ENCODE measurements around the gene DLGAP1.
"Not testable (repeated sequence)": the region's sequence is repeated elsewhere in the genome, so short reads cannot be mapped to it uniquely, and the experiment has no call there.

Gene DLGAP1

GRCh38 chr18:3612315-3612714, 842.8 kb downstream of the DLGAP1 start:
- no peaks in the 10 kb centered on the region for H3K9me3 ChIP-seq (ENCODE audit: severe bottlenecking)
- no peaks in the 10 kb centered on the region for H3K36me3 ChIP-seq (ENCODE audit: low read depth)
- DNase-seq (ENCODE audit: low spot score) (no peak), ATAC-seq (ENCODE audit: low read depth) (no peak)
- no peaks in the 10 kb centered on the region for H3K4me1 ChIP-seq (ENCODE audit: insufficient read depth, poor library complexity, severe bottlenecking)
- no peaks in the 10 kb centered on the region for H3K27me3 ChIP-seq (ENCODE audit: insufficient read depth, poor library complexity, severe bottlenecking)
- TF ChIP-seq CTCF (IDR thresholded peaks at IDR 0.05; ENCODE audit: poor library complexity, severe bottlenecking) = no peak
- no peak overlapping the region for H3K27ac ChIP-seq (ENCODE audit: poor library complexity, severe bottlenecking)
- no peak overlapping the region for H3K4me3 ChIP-seq (ENCODE audit: severe bottlenecking)

- DNase-seq (ENCODE audit: low spot score) = no peak
- no peak for TF ChIP-seq CTCF (IDR thresholded peaks at IDR 0.05; ENCODE audit: poor library complexity, severe bottlenecking)
- no peak overlapping the region for H3K27ac ChIP-seq (ENCODE audit: poor library complexity, severe bottlenecking)
Observed at GRCh38 chr18:3611313-3612090, 843.6 kb downstream of the DLGAP1 start.

GRCh38 chr18:3610813-3611212, 844.3 kb downstream of the DLGAP1 start:
- Histone ChIP-seq H3K4me3 (ENCODE audit: severe bottlenecking) (no peak overlapping the region), H3K27ac (ENCODE audit: poor library complexity, severe bottlenecking) (no peak overlapping the region), H3K9me3 (ENCODE audit: severe bottlenecking) (no peaks in the 10 kb centered on the region), H3K27me3 (ENCODE audit: insufficient read depth, poor library complexity, severe bottlenecking) (no peaks in the 10 kb centered on the region), H3K36me3 (ENCODE audit: low read depth) (no peaks in the 10 kb centered on the region), H3K4me1 (ENCODE audit: insufficient read depth, poor library complexity, severe bottlenecking) (peaks cover 7% of the 10 kb centered on the region)
- DNase-seq (ENCODE audit: low spot score) (no peak), ATAC-seq (ENCODE audit: low read depth) (peak; percentile 45; the same call in 1 of the 3 replicates)
- no peak for TF ChIP-seq CTCF (IDR thresholded peaks at IDR 0.05; ENCODE audit: poor library complexity, severe bottlenecking)

More at GRCh38 chr18:3611313-3612090, 843.6 kb downstream of the DLGAP1 start:
- no peak overlapping the region for H3K4me3 ChIP-seq (ENCODE audit: severe bottlenecking)
- H3K27me3 ChIP-seq (ENCODE audit: insufficient read depth, poor library complexity, severe bottlenecking) = no peaks in the 10 kb centered on the region
- ATAC-seq (ENCODE audit: low read depth) = no peak
- no peaks in the 10 kb centered on the region for H3K9me3 ChIP-seq (ENCODE audit: severe bottlenecking)
- H3K36me3 ChIP-seq (ENCODE audit: low read depth) = no peaks in the 10 kb centered on the region
- H3K4me1 ChIP-seq (ENCODE audit: insufficient read depth, poor library complexity, severe bottlenecking) = peaks cover 3% of the 10 kb centered on the region

- no peaks in the 10 kb centered on the region for H3K9me3 ChIP-seq (ENCODE audit: severe bottlenecking)
- no peak for DNase-seq (ENCODE audit: low spot score)
- H3K36me3 ChIP-seq (ENCODE audit: low read depth) = no peaks in the 10 kb centered on the region
- H3K4me1 ChIP-seq (ENCODE audit: insufficient read depth, poor library complexity, severe bottlenecking) = peaks cover 11% of the 10 kb centered on the region
- no peak for TF ChIP-seq CTCF (IDR thresholded peaks at IDR 0.05; ENCODE audit: poor library complexity, severe bottlenecking)
- no peaks in the 10 kb centered on the region for H3K27me3 ChIP-seq (ENCODE audit: insufficient read depth, poor library complexity, severe bottlenecking)
- ATAC-seq (ENCODE audit: low read depth) = no peak
- H3K27ac ChIP-seq (ENCODE audit: poor library complexity, severe bottlenecking) = no peak overlapping the region
- no peak overlapping the region for H3K4me3 ChIP-seq (ENCODE audit: severe bottlenecking)
Observed at GRCh38 chr18:3610188-3610708, 844.9 kb downstream of the DLGAP1 start.

GRCh38 chr18:3608488-3608887, 846.6 kb downstream of the DLGAP1 start:
- peaks cover 17% of the 10 kb centered on the region for H3K4me1 ChIP-seq (ENCODE audit: insufficient read depth, poor library complexity, severe bottlenecking)
- no peaks in the 10 kb centered on the region for H3K36me3 ChIP-seq (ENCODE audit: low read depth)
- ATAC-seq (ENCODE audit: low read depth) (no peak), DNase-seq (ENCODE audit: low spot score) (no peak)
- no peaks in the 10 kb centered on the region for H3K27me3 ChIP-seq (ENCODE audit: insufficient read depth, poor library complexity, severe bottlenecking)
- no peaks in the 10 kb centered on the region for H3K9me3 ChIP-seq (ENCODE audit: severe bottlenecking)
- no peak for TF ChIP-seq CTCF (IDR thresholded peaks at IDR 0.05; ENCODE audit: poor library complexity, severe bottlenecking)
- H3K27ac ChIP-seq (ENCODE audit: poor library complexity, severe bottlenecking) = no peak overlapping the region
- H3K4me3 ChIP-seq (ENCODE audit: severe bottlenecking) = no peak overlapping the region

GRCh38 chr18:3608099-3608453, 847.0 kb downstream of the DLGAP1 start:
- H3K4me3 ChIP-seq (ENCODE audit: severe bottlenecking); H3K27ac ChIP-seq (ENCODE audit: poor library complexity, severe bottlenecking); H3K27me3 ChIP-seq (ENCODE audit: insufficient read depth, poor library complexity, severe bottlenecking); DNase-seq (ENCODE audit: low spot score); H3K9me3 ChIP-seq (ENCODE audit: severe bottlenecking); H3K36me3 ChIP-seq (ENCODE audit: low read depth); ATAC-seq (ENCODE audit: low read depth): not testable (repeated sequence)
- peaks cover 17% of the 10 kb centered on the region for H3K4me1 ChIP-seq (ENCODE audit: insufficient read depth, poor library complexity, severe bottlenecking)

All from RWPE2 (cell line).